A673 (cell line): ENCODE results near the gene MYH2.

Source experiments
- EZH2 ChIP-seq: fragments of 200-600 bp; sonication (generic); IDR thresholded peaks from 2 replicates; pipeline ENCODE4 v1.6.1; 2017; ENCODE audit warnings: borderline replicate concordance, low read depth, mild to moderate bottlenecking, mixed read lengths, antibody characterized with exemption, low read length; ENCODE audit not compliant: poor library complexity, severe bottlenecking
- TF ChIP-seq, protein P1 (sequence below): fragments of 300-800, 200-600 bp; sonication (generic); conservative IDR thresholded peaks from 2 replicates; pipeline ENCODE4 v1.5.1; 2017; ENCODE audit warnings: low read depth, mild to moderate bottlenecking, antibody characterized with exemption, low read length, moderate library complexity, mixed read lengths

- TF ChIP-seq, protein P1, sequence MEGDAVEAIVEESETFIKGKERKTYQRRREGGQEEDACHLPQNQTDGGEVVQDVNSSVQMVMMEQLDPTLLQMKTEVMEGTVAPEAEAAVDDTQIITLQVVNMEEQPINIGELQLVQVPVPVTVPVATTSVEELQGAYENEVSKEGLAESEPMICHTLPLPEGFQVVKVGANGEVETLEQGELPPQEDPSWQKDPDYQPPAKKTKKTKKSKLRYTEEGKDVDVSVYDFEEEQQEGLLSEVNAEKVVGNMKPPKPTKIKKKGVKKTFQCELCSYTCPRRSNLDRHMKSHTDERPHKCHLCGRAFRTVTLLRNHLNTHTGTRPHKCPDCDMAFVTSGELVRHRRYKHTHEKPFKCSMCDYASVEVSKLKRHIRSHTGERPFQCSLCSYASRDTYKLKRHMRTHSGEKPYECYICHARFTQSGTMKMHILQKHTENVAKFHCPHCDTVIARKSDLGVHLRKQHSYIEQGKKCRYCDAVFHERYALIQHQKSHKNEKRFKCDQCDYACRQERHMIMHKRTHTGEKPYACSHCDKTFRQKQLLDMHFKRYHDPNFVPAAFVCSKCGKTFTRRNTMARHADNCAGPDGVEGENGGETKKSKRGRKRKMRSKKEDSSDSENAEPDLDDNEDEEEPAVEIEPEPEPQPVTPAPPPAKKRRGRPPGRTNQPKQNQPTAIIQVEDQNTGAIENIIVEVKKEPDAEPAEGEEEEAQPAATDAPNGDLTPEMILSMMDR, result no peak
- no peak for TF ChIP-seq EZH2
These were observed 8.6 kb upstream of the MYH2 start for GRCh38 chr17:10558049-10558448.
